Measurements from ENCODE around the gene EGFLAM.

The EGFLAM gene

DNA sequence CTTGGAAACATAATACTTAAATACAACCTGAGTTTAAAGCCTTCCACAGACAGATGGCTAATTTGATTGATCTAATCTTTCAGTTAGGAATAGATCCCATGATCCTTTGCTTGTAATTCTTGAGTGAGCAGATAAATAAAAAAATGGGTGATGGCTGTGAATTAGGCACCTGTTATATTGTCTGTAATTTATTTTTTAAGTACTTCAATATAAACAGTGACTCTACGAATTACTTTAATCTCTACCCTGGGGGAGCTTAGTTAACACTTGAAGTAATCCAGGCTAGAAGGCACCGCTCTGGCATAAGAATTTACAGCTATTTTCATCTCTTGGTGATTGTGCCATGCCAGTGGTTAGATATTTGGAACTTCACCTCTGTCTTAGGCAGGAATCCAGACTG lies 9.0 kb downstream of the EGFLAM start:
- no peak for DNase-seq

DNA sequence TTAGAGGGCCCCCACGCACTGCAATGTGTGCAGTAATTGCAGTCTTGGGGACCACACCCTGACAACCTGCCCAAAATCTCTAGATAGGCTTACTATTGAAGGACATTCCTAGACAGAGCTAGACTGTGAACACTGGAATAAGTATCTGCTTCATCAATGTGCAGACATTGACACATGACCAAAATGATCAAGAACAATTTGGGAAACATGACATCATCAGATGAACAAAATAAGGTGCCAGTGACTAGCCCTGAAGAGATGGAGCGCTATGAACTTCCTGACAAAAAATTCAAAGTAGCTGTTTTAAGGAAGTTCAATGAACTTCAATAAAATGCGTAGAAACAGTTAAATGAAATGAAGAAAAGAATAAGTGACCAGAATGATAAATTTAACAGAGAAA lies 15.3 kb downstream of the EGFLAM start:
- DNase-seq = no peak

DNA sequence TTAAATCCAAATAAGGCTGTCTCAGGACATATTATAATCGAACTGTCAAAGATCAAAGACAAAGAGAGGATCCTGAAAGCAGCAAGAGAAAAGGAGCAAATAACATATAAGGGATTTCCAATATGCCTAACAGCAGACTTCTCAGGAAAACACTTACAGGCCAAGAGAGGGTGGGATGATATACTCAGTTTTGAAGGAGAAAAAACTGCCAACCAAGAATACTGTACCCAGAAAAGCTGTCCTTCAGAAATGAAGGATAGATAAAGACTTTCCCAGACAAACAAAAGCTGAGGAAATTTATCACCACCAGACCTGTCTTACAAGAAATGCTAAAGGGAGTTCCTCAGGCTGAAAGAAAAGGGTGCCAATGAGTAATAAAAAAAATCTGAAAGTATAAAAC lies 16.0 kb downstream of the EGFLAM start:
- no peak for DNase-seq

DNA sequence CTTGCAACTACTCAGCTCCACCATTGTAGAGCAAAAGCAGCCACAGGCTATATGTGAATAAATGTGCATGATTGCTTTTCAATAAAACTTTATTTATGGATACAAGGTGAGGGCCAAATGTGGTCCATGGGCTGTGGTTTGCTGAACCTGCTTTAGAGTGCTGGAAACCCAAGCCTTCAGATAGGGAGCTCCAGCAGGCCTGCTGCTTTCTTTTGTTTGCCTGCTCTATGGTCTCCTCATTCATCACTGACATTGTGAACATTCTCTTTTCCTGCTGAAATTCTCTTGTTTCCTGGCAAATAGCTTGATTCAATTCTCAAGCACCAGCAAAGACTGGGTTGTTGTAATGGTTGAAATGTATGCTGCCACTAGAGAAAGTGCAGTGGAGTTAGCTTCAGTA lies 26.0 kb downstream of the EGFLAM start:
- no peak for DNase-seq

DNA sequence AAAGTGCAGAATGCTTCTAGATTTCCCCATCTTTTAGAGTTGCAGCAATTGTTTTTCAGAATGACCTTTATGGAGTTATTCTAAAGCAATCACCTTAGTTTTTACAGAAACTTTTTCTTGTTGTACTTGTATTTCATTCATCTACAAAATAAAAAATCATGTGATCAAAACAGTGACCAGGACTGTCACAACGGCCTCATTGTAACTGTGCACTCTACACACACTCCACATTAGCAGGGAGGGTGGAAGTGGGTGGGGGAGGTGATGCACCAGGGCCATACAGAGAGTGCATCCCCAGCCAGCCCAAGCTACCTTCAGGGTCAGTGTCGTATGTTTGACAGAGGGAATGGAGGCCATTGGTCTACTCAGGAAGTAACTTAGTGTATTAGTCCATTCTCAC lies 26.9 kb downstream of the EGFLAM start:
- DNase-seq = no peak

DNA sequence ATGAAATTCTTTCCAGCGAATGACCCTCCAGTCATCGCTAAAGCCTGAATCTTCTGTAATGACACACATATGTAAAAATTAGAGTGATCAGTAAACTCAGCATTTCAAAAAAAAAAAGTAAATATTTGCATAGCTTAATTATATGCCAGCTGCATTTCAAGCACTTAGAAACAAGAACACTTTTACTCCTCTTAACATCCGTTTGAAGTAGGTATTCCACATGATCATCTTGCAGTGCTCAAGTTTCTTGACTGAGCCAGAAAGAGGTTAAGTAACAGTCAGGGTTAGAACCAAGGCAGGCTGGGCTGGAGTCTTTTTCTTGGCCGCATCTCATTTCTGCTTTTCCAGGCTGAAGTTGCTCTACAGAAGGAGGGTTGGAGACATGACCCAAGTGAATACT lies 27.6 kb downstream of the EGFLAM start:
- DNase-seq = no peak

DNA sequence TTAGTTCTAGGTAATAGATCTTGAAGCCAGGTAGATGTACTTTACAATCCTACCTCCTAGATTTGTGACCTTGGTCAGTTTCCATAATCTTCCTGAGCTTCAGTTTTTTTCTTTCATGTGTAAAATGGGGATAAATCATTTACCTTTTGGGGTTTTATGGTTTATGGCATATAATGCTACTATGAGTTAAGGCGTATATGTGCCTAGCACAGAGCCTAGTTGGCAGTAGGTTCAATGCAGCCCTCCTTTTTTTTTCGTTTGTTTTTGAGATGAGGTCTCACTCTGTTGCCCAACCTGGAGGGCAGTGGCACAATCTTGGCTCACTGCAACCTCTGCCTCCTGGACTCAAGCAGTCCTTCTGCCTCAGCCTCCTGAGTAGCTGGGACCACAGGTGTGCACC lies 28.8 kb downstream of the EGFLAM start:
- DNase-seq = no peak

DNA sequence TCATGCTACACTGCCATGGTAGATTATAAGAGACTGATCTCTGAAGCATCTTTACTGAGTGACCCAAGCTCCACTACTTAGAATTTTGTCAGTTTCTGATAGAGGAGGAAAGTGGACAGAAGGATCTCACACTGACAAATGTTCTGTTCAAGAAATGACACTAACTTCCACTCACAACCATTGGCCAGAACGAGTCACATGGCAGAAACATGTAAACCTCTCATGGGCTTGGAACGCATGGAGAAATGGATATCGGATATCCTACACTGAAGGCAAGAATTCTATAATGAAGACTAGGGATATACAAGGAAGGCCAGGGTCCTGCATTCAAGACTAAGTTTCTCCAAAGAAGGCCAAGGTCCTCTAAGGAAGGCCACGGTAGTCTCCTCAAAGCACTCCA lies 31.1 kb downstream of the EGFLAM start:
- no peak for DNase-seq

DNA sequence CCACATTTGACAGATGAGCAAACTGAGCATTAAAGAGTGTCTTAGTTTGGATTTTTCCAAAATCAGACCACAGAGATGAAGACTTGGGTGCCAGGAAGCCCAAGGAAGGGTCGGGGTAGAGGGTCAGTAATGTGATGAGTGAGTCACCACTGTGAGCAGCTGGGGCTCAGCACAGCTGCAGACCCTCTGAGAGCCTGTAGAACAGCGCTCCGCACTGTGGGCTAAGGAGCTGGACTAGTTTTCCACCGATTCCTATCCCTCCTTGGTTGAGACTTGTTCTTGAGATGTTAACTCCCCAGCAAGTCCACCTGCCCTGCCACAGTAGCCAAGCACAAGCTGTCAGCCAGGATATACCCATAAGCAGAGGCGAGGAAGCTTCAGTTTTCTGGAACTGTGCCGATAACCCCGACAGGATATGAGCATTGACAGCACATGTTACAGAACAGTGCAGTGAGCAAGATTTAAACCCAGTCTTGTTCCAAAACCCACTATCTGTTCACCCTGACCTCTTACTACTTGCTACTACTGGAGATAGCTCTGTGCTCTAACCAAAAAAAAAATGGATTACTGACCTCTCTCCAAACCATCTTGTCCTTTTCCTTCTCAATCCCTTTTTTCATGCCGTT lies 31.8 kb downstream of the EGFLAM start:
- no peak for DNase-seq

DNA sequence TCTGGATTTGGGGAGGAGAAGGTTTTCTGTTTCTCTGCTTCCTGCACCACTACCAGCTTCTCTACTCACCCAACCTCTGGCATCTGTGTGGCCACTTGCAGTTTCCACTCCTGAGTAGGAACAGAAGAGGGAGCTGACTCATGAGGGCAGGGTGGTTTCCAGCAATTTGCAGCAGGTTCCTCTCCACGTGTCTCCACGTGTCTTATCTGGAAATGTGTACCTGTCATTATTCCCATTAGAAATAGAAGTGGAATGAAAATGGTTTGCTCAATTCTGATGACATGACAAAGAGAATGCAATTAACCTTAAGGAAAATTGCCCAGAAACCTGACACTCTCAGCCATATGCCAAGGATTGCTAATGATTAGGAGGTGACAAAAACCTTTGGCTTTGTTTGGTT lies 33.0 kb downstream of the EGFLAM start:
- DNase-seq = no peak

DNA sequence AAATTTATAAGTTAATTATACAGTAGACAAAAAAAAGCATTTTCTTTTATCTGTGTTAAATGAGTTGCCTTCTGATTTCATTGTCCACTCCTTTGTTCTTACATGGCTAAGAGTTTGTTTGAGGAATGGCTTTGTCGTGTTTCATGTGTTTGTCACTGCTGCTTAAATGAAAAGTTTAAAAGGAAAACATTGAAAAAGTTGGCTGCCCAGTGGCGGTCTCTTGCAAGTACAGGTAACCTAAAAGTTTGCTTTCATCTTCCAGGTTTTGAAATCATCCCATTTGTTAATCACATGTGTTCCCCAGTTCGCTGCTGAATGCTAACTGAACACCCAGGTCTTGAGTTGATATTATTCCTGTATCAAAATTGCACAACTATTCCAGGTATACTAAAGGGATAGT lies 33.9 kb downstream of the EGFLAM start:
- DNase-seq = no peak

DNA sequence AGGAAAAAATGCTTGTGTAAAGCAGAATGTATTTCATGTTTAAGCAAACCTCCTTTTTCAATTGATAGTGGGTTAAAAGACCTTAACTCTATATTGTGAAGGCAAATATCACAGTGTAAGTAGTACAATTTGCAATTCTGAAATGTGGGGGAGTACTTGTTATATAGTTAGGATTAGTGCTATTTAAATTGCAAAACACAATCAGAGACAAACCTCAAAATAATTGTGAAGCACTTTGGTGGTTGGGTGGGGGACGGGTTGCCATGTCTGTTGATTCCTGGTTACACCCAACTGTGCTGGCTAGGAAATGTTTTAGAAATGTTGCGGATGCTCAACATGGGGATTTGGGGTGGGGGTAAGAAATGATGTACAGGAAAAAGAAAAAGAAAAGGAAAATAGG lies 37.4 kb downstream of the EGFLAM start:
- DNase-seq = no peak

DNA sequence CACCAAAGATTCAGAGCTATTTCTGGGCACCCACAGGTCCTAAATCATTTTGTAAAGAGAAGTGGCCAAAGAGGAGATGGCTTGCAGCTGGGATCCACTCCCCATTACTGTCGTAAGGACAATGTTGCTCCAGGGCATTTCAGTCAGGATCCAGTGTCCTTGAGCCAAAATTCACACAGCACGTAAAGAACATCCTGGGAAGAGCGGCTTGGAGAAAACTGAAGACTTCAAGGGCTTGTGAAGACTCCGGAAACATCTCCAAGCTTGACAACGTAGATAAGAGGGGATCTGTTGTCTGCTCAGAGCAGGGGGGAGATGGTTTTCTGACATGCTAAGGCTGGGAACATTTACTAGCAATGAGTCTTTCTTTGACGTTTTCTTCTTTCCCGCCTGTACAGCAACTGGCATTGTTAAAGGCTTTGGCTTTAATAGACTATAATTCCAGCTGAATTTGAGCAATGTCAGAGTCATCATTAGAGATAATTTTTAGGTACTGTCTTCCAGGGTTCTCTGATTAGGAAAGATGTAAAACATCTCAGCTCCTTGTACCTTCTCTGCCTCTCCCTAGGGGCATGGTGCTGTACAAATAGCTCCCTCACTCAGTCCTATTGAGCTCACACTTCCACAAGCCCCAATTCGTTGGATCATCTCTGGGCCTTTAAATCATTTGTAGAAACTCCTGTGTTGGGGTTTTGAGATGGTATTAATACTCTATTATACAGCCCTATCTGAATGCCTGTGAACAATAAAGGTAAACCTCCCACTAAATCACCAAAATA lies 39.7 kb downstream of the EGFLAM start:
- peak; percentile 30 for DNase-seq

DNA sequence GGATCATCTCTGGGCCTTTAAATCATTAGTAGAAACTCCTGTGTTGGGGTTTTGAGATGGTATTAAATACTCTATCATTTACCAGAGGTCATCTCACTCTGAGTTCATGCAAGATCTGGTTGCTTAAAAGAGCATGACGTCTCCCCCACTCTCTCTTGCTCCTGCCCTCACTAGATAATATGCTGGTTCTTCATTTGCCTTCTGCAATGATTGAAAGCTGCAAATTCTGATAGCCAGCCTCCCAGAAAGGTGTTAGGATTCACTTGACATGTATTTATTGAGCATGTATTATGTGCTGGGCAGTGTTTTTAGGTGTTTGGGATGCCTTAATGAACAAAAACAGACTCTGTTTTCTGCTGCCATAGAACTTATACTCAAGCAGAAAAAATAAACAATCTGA lies 41.2 kb downstream of the EGFLAM start:
- no peak for DNase-seq

DNA sequence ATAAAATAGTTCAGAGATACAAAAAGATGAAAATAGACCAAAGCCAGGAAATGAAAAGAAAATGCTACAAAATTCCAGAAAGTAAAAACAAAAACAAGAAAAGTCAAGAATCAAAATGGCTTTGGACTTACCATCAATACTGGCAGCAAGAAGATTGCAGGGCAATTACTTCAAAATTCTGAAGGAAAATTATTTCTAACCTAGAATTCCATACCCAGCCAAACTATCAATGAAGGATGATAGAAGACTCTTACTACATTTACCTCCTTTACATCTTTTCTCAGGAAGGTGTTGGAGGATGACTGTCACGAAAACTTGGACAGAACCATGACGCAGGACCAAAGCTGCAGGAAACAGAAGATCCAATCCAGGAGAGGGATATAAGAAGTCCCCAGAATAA lies 46.8 kb downstream of the EGFLAM start:
- no peak for DNase-seq

DNA sequence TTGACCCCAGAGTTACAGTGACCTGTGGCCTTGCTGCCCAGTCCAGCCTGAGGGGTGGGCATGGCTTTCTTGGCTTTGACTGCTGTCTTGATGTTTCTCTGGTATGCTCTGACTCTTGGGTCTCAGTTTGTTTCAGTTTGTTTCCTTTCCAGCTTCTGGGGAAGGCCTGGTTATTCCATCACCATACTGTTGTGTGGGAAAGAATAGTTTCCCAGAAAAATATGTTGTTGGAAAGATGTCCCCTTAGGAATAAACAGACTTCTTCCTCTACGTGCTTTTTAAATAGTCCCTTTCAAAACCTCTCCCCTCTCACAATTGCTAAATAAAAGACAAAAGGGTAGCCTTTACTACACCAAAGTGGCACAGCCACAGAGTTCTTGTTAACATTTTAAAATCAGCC lies 49.5 kb downstream of the EGFLAM start:
- no peak for DNase-seq

DNA sequence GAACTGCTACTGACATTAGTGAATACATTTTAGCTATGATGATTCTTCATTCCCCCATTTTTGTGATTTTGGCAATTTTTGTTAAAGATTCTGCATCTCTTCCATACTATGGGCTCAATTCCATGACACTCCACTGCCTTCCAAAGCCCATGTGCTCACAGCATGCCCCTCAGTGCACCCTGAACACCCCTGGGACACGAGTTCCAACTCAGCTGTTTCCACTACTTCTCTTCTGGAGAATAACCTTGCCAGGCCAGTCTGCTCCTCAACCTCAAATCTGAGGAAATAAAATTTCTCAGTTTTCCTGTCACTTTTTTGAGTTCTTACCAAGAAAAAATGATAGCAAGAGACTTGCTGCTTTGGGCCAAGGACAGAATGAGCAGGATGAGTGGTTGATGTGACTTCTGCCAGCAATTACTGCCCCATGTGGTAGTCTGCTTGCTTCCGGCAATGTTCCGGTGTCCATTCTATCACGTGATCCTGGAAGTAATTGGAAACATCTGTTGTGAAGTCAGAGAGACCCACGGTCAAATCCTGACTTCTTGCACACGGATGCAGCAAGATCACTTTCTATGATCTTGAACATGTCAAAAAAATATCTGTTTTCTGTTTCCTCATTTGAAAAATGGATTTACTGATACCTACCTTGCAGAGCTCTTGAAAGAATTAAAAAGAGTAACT lies 58.3 kb downstream of the EGFLAM start:
- peak; percentile 54 for DNase-seq

DNA sequence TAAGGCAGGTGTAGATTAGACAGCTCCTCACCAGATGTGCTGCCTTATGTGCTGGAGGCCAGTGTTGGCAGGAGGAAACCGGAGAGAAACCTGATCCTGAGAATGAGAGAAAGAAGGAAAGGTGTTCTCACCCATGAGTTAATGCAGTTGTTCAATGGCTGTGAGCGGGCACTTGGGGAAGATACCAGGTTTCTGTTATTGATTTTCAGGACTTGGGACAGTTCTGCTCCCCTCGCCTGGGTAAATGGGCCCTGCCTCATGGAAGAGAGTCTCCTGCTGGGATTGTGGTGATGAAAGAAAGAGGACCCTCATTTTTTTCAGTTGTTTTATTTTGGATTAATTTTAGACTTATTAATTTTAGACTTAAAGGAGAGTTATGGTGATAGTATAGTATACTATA lies 59.5 kb downstream of the EGFLAM start:
- no peak for DNase-seq

DNA sequence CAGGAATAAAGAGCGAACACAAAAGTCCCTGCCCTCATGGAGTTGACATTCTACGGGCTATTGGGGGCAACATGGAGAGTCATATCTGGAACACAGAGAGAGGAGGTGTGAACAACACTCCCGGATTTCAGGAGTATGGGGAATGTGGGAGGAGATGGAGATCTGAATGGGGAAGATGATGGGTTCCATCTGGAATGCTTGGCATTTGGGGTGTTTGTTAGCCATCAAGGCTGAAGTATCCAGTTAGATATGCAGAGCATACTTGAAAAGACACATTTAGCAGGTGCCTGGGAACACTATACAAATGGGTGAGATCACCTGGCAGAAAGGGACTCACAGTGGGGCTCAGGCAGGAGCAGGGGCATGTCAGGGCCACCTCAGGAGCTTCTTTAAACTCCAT lies 61.1 kb downstream of the EGFLAM start:
- DNase-seq = no peak

DNA sequence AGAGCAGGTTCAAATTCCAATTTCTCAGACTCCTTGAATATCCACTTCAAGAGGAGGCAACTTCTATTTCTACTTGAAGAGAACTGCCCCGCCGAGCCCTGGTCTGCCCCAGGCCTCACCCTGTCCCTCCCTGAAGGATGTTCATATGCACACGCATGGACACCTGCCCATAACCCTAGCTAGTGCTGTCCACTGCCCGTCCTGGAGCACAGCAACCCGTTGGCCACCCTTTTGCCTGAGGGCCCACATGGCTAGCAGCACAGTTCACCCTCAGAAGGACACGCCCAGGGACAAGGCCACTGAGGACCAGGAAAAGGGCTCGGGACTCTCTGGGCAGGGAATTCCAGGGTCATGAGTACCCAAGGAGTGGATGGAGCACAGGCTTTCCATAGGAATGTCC lies 63.6 kb downstream of the EGFLAM start:
- no peak for DNase-seq

DNA sequence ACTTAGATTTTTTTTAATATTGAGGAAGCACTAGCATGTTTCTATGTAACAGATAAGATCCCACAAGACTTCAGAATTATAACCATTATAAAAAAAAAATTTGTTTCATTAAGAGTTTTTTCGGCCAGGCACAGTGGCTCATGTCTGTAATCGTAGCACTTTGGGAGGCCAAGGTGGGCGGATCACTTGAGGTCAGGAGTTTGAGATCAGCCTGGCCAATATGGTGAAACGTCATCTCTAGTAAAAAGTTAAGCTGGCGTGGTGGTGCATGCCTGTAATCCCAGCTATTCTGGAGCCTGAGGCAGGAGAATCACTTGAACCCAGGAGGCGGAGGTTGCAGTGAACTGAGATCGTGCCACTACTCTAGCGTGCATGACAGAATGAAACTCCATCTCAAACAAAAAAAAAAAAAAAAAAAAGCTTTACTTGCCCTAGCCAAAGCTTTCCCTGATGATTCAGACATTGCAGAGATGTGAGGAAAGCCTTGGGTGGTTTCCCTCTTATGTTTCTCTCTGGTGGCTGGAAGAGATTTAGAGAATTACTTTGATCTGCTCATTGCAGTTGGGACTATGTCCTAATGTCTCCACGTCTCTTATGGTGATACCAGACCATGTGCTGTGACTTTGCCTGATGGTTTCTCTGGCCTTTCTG lies 65.4 kb downstream of the EGFLAM start:
- DNase-seq = no peak

DNA sequence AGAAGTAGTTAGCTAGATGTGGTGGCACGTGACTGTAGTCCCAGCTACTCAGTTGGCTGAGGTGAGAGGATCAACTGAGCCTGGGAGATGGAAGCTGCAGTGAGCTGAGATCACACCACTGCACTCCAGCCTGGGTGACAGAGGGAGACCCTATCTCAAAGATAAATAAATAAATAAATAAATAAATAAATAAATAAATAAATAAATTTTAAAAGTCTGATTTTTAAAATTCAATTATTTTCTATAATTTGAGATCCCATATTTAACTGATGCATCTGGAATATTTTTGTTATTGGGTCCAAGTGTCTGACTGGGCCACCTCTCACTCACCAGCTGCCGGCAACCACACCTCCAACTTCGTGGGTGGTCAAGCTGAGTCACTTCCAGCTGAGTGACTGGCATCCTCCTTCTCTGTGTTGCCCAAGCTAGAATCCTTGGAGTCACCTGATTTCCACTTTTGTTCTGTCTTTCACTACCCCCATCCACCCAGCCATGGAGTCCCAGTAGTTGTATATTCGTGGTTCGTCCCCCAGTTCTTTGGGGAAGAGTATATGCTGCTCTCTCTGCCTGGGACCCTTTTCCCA lies 70.9 kb downstream of the EGFLAM start:
- no peak for DNase-seq

DNA sequence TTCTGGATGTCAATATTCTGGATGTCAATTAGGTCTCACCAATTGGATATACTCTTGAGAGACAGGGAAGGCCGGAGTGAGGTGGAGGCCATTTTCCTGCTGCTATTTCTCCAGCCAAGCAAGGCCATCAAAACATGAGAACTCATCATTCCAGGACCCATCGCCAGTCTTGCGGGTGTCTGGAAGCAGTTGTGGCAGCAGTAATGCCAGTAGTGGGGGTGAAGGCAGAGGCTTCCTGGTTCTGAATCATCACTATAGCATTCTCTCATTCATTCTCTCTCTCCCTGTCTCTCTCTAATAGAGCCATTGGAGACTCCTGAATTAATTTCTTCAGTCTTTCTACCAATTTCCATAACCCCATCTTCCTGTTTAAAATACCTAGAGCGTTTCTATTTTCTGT lies 71.8 kb downstream of the EGFLAM start:
- DNase-seq = no peak

DNA sequence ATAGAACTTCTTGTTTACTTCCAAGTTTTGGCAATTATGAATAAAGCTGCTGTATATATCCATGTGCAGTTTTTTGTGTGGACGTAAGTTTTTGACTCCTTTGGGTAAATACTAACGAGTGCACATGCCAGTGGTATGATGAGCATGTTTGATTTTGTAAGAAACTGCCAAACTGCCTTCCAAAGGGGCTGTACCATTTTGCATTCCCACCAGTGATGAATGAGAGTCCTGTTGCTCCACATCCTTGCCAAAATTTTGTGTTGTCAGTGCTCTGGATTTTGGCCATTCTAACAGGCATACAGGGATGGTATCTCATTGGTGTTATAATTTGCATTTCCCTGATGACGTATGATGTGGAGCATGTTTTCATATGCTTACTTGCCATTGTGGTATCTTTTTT lies 73.5 kb downstream of the EGFLAM start:
- DNase-seq = no peak

Measured in right hindlimb (tissue), 1 donor.